COLO829 (cell line): ENCODE data around the gene SUN2.

Source experiments
- DNase-seq: peaks from one replicate; pipeline ENCODE4 v3.0.0; 2012; ENCODE audit warnings: low spot score

The SUN2 gene

DNA sequence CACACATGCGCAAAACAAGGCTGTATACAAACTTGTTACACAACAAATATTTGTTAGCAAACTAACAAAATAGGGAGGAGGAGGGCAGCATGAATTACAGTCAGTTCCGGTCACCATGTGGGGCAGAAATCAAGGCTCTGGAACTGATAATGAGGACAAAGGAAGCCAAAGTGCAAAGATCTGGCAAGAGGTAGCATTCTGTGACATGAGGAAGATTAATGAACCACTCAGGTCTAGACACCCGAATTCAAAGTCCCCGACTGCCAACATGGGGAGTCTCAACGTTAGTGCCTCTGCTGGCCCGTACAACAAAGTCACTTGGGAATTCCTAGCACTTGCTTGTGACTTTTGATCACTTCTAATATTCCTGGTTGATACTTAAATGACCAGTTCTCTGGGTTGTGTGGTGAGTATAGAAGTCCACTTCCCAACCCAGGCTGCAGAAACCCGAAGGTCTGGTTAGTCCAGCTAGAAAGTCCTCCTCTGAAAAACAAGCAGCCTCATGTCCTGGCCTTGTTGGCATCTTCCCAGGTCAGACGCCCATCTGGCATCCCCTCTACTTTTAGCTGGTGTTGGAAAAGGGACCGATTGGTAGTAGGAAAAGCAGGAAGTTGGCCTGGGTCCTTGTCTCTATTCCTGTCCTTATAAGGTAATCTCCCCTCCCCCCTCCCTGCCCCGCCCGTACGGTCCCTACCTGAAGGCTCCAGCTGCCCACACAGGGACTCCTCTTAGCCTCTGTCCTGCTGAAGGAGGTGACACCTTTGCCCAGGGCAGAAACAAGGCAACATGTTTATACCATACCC, 1.6 kb downstream of the SUN2 start:
- DNase-seq: no peak

DNA sequence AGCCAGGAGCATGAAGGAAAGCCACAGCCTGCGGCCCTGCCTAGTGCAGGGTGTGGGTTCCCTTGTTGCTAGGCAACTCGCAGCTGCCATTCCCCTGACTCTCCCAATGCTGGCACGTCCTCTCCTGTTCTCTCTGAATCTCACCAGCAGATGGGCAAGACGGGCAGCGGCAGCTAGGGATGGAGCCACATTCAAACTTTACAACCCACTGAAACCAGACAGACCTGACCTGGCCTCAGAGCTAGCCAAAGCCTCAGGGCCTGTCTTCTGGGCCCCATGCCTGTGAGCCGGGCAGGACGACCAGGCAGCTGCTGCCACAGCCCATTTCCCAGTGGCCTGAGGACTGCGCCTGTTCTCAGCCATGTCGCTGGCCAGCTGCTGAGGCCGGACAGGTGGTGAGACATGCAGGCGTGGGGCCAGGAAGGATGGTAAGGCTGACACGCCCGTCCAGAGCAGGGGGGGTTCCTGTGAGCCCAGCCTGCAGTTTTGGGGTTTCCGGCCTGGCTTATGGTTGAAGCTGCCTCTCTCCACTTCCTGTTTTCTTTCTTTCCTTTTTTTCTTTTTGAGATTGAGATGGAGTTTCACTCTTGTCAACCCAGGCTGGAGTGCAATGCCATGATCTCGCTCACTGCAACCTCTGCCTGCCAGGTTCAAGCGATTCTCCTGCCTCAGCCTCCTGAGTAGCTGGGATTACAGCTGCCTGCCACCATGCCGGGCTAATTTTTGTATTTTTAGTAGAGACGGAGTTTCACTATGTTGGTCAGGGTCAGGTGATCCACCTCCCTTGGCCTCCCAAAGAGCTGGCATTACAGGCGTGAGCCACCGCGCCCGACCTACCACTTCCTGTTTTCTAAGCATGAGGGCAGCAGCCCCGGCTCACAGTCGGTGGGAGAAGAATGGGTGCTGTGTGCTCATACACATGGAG, 4.1 kb downstream of the SUN2 start:
- DNase-seq: no peak

DNA sequence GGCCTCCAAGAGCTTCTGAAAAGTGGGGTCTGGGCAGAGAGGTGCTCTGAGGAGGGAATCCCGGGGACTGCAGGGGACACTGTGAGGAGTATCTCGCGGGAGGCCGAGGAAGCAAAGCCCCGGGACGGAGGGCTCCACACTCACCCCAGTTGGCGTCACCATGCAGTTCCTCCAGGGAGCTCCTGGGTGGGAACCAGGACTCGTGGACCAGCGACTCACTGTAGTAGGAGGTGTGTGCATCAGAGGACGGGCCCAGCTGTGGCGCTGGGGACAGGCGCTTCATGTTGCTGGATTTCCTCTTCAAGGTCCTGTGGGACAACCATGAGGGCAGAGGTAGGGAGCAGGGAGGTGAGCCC, 4.8 kb downstream of the SUN2 start:
- no peak for DNase-seq

DNA sequence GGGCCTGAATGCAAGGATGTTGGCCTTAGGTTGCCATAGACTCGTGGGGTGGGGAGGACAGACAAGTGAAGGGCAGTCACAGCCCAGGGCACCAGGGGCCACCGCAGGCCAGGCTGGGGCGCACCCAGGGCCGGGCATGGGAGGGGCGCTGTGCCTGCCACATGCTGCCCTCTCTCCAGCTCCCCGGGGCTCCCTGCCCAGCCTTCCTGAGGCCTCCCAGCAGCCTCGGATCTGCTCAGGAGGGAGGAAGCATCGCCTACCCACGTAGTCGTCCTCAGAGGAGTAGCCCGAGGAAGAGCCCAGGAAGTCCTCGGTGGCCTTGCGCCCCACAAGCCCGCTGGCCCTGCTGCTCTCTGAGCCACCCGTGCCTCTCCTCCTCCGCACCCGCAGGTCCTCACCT, 5.2 kb downstream of the SUN2 start:
- DNase-seq: no peak

GRCh38 chr22:38750104-38750503, 5.7 kb downstream of the SUN2 start:
- no peak for DNase-seq

GRCh38 chr22:38748487-38749136, 7.2 kb downstream of the SUN2 start:
- no peak for DNase-seq

GRCh38 chr22:38745676-38746460, 9.9 kb downstream of the SUN2 start:
- no peak for DNase-seq

GRCh38 chr22:38744981-38745380, 10.8 kb downstream of the SUN2 start:
- DNase-seq: no peak

- DNase-seq: no peak
These were observed 13.4 kb downstream of the SUN2 start for GRCh38 chr22:38742176-38742942.

DNA sequence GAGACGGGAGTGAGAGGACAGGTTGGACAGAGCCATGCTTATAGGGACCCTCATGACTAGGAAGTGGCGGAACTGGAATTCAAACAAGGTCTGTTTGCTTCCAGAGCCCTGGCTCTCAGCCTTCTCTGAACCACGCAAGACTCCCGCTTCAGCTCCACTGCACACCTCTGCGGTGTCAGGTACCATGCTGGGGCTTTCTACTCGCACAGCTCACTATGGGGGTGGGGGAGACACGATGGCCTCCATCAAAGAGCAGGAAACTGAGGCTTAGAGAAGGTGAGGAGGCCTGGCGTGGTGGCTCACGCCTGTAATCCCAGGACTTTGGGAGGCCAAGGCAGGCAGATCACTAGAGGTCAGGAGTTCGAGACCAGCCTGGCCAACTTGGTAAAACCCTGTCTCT, 14.2 kb downstream of the SUN2 start:
- DNase-seq: no peak

- no peak for DNase-seq
These were observed 14.6 kb downstream of the SUN2 start for GRCh38 chr22:38741166-38741565.

DNA sequence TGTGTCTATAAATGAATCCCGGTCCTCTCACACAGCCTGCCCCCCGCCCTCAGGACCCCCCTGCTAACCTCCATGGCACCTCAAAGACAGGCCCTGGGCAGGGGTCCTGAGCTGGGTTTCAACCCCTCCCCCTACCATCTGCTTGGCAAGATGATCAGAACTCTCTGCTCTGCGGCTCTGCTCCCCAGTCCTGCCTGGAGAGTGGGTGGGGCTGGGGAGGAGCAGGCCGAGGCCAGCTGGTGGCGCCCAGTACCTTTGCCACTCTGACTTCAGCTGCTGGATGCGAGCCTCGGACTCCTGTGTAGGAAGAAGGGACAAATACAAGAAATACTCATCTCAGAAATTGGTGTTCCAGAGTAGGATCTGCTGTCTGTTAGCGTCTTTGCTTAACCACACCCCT, 15.0 kb downstream of the SUN2 start:
- DNase-seq: no peak

- DNase-seq: no peak
These were observed 15.6 kb downstream of the SUN2 start for GRCh38 chr22:38740116-38740723.

DNA sequence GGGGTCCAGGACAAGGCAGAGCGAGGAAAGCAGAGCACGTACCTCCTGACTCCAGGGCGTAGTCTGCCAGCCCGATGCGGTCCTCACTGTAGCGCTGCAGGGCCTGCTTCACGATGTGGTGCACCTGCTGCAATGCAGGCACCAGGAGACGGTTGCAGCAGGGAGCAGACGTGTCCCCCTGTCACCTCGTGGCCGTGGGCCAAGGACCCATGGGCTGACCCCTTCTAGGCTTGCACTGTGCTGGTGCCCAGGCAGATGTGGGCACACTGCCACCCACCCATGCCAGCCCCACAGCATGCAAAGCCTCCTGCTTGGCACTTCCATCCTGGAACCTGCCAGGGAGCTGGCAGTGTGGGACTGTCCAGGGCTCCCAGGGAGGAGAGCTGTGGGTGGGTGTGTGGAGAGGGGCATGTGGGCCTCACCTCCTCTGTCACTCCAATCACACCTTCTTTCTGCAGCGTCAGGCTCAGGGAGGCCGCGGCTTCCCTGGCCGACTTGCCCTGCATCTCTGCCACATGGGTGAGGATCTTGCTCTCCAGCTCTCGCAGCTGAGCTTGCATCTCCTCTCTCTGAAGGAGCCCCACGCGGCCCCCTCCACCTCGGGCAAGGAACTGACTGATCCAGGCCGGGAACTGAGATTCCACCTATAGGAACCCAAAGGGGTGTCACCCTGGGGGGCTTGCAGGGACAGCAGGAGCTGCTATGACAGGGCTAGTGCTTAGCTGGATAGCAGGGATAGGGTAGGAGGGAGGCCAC, 16.3 kb downstream of the SUN2 start:
- DNase-seq: no peak

GRCh38 chr22:38738475-38739070, 17.2 kb downstream of the SUN2 start:
- DNase-seq: no peak

DNA sequence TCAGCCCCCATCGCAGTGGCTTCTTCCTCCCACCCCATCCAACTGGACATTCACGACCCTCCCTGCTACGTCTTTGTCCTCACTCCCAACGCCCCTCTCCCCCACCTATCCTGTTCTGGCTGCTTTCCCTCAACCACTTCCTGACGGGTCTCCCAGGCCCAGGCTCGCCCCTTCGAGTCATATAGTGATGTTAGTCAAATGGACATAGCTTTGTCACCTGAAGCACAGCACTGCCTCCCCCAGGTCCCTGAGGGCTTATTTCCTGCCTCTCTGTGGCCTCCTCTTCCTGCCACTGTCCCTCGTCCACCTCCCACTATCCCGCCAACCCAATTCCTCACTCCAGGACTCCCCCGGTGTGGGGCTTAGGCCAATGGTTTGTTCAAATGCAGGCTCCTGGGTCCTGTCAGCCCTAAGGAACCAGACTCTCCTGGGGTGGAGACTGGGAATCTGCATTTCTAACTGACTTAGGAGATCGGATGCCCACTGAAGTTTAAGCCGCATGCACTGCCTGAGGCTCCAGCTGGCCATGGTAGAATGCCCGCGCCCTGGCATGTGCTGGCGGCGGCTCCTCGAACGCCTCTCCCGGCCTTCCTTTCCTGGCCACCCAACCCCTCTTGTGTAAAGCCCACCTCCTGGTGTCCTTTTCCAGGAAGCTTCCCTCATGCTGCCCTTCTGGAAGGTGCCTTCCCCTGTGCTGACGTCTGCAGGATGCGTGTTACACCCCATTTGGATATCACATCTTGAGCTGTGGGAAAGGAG, 18.3 kb downstream of the SUN2 start:
- no peak for DNase-seq

DNA sequence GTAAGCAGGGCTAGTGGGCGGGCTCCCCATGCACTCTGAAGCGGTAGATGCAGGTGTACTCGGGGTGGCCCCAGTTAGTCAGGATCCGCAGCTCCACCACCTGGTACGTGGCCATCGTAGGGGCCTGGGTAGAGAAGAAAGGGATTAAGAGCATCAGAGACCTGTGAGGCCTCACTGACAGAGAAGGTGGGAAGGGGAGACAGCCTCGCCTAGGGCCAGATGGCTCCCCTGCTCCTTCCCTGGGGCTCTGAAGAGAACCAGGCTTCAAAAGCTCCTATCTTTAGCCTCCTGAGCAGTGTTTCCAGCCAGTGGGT, 19.6 kb downstream of the SUN2 start:
- DNase-seq: no peak

- no peak for DNase-seq
These were observed 20.1 kb downstream of the SUN2 start for GRCh38 chr22:38735465-38736256.
